Body of pancreas (tissue), 4 donors: Measurements from ENCODE around the gene CCDC78. TPM values are rescaled to one million over a fixed set of nuclear protein-coding genes. Genes with fewer than 3 reads are reported as not detected.
A peak's percentile ranks its signal among the peaks of the same experiment; 100 is the strongest.

ENCODE experiments used
- ATAC-seq: fragments of 150-250 bp; one replicate; pipeline ENCODE4 v1.9.1; 2016
- DNase-seq, 4 donors: peaks; one replicate each; pipeline ENCODE4 v3.0.0-alpha.2; 2019
- H3K27ac ChIP-seq, 4 donors: fragments of 200-600 bp; sonication (generic); 1 replicate in 3 of 4; 2 replicates in 1 of 4; pipeline versions ENCODE4 v1.5.1 to v1.6.1; 2016 to 2019; ENCODE audit warnings: mild to moderate bottlenecking in 1 of 4, mixed read lengths in 1 of 4, moderate library complexity in 1 of 4
- H3K27me3 ChIP-seq, 2 donors: fragments of 200-600 bp; sonication (generic); one replicate each; pipeline ENCODE4 v1.6.0; 2016; ENCODE audit warnings: mild to moderate bottlenecking in 1 of 2
- H3K36me3 ChIP-seq, 2 donors: fragments of 200-600 bp; sonication (generic); replicated peaks in 1 of 2; 2 replicates each; pipeline ENCODE4 v1.5.1; 2016; ENCODE audit warnings: low read depth in 2 of 2; ENCODE audit not compliant: insufficient read depth in 1 of 2
- H3K4me1 ChIP-seq: fragments of 200-600 bp; sonication (generic); one replicate; pipeline ENCODE4 v1.6.0; 2016
- H3K4me3 ChIP-seq, 2 donors: fragments of 200-600 bp; sonication (generic); 1 replicate in 1 of 2; 2 replicates in 1 of 2; pipeline ENCODE4 v1.5.1; 2016 to 2019
- H3K9me3 ChIP-seq, 3 donors: fragments of 200-600 bp; sonication (generic); 1 replicate in 2 of 3; 2 replicates in 1 of 3; pipeline ENCODE4 v1.5.1; 2016
- POLR2A ChIP-seq, 3 donors: fragments of 450-650 bp; IDR thresholded peaks; one replicate each; pipeline ENCODE4 v1.6.1; 2016; ENCODE audit warnings: antibody characterized with exemption in 3 of 3, mild to moderate bottlenecking in 2 of 3
- WGBS, 2 donors: methylation state at CpG; one replicate each; pipeline ENCODE4 v1.1.5; 2017; 5-methylcytosine and 5-hydroxymethylcytosine counted together
- intact Hi-C: fragments of 100-400 bp; cut with DNase I; formaldehyde crosslinking; loops from one replicate; pipeline ENCODE4 v1.15.1; 2023
- total RNA-seq, 2 donors: library from RNA; depleted of rRNA; stranded (reverse); fragments of >200 nt; gene quantifications; one replicate each; pipeline ENCODE4 v1.1.0, GENCODE V29; 2016
- TF ChIP-seq, protein P1 (sequence below), 7 experiments: fragments of 450-650 bp in 4 of 7; fragments of 200-600 bp in 3 of 7; sonication (generic) in 3 of 7; IDR thresholded peaks; one replicate each; pipeline ENCODE4 v1.5.1; 2016 to 2019; ENCODE audit warnings: antibody characterized with exemption in 7 of 7

CCDC78 gene
- total RNA-seq, 2 donors from 2014 or later: not detected

DNA sequence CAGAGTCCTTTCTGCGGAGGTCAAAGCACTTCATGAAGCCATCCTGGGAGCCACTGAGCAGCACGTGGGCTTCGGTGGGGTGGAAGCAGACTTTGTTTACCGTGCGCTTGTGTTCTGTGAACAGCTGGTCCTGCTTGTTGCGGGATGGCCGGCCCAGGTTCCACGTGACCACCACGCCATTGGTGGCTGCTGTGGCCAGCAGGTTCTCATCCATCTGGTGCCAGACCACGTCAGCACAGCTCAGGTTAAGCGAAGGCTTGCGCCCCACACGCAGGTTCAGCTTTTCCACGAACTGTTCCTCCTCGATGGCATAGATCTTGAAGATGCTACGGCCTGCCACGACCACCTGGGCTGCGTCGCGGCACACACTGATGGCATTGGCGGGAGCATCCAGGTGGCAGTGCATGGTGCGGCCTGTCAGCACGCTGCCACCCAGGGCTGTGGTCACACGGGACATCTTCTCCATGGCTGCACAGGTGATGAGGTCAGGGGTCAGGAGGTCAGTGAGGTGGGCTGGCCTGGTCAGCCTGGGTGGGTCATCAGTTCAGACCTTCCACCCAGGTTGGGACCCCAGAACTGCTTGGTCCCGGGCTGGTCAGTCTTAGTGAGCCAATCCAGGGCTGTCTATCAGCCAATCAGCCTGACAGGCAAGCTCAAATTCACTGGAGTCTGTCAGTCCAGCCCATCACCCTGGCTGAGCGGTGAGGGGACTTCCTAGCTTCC is 36.9 kb downstream of the CCDC78 start:
- no peaks in the 10 kb centered on the region for H3K9me3 ChIP-seq
- peaks cover 48% of the 10 kb centered on the region for H3K4me1 ChIP-seq
- no peak for DNase-seq
- H3K27me3 ChIP-seq: peaks cover 0 to 12% of the 10 kb centered on the region in 2 donors
- no peak for TF ChIP-seq POLR2A (IDR thresholded peaks at IDR 0.05)
- TF ChIP-seq, protein P1, sequence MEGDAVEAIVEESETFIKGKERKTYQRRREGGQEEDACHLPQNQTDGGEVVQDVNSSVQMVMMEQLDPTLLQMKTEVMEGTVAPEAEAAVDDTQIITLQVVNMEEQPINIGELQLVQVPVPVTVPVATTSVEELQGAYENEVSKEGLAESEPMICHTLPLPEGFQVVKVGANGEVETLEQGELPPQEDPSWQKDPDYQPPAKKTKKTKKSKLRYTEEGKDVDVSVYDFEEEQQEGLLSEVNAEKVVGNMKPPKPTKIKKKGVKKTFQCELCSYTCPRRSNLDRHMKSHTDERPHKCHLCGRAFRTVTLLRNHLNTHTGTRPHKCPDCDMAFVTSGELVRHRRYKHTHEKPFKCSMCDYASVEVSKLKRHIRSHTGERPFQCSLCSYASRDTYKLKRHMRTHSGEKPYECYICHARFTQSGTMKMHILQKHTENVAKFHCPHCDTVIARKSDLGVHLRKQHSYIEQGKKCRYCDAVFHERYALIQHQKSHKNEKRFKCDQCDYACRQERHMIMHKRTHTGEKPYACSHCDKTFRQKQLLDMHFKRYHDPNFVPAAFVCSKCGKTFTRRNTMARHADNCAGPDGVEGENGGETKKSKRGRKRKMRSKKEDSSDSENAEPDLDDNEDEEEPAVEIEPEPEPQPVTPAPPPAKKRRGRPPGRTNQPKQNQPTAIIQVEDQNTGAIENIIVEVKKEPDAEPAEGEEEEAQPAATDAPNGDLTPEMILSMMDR (IDR thresholded peaks at IDR 0.05): no peak
- intact Hi-C loops: no loop called here
- no peak for ATAC-seq
- peak overlapping the region in 1 of 2 donors; percentile 83 for H3K4me3 ChIP-seq
- 65 to 75% methylated on average over 8 to 26 of the region's 26 CpGs for WGBS, 2 donors
- H3K27ac ChIP-seq: peak overlapping the region in 3 of 4 donors; percentile 33 to 87 (median 81)
- peaks cover 0 to 4% of the 10 kb centered on the region in 2 donors for H3K36me3 ChIP-seq

DNA sequence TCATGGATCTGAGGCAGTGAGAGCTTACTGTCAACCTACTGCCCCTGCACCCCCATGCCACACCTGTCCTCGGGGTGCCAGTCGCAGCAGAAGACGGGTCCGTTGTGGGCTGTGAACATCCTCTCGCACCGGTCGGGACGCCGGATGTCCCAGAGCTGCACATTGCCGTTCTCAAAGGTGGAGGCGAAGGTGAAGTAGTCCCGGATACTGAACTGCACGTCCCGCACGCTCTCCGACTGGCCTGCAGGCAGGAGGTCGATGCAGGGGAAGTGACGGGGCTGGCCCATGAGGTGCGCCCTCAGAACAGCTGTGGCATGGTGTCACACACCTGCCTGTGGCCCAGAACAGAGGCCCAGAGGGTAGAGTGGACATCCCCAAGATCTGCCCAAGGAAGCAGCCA is 38.7 kb downstream of the CCDC78 start:
- Histone ChIP-seq H3K4me3 (no peak overlapping the region), H3K36me3 (peaks cover 3 to 4% of the 10 kb centered on the region in 2 donors), H3K4me1 (peaks cover 55% of the 10 kb centered on the region), H3K27me3 (no peaks in the 10 kb centered on the region), H3K27ac (no peak overlapping the region), H3K9me3 (no peaks in the 10 kb centered on the region)
- intact Hi-C loops: no loop called here
- ATAC-seq (no peak), DNase-seq (no peak)
- no peak for TF ChIP-seq POLR2A (IDR thresholded peaks at IDR 0.05)
- 91 to 95% methylated on average over 13 to 19 of the region's 19 CpGs for WGBS, 2 donors

DNA sequence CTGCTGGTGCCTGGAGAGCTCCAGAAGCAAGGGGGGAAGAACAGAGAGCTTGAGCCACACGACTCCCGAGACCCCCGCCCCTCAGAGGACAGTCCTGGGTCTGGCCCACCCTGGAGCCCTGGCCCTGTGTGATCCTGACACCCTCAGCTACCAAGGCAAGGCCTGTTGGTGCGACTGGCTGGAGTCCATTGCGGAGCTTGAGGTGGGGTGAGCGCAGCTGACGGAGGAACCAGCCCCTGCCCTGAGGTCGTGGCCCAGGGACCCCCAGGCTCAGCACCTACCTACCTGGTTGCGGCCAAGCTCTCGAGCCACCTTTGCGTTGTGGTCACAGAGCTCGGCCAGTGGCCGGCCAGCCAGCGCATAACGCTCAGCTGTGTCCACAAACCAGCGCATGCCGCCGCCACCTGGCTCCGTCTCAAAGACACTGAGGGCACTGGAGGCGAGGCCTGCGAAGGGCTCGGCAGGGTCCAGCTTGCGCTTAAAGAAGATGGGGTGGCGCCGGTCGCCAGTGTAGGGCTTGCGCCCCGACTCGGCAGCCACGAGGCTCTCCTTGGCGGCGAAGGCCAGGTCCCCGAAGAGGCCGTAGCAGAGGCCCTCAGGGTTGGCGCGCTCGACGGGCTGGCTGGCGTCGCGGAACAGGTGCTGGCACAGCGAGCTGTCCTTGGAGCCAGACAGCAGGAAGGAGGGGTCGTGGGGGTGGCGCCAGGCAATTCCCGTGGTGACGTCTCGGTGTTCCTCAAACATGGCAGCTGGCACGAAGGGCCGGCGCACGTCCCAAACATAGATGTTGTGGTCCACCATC is 39.6 kb downstream of the CCDC78 start:
- TF ChIP-seq POLR2A (IDR thresholded peaks at IDR 0.05): no peak
- TF ChIP-seq, protein P1 (IDR thresholded peaks at IDR 0.05): no peak
- Histone ChIP-seq H3K27me3 (no peaks in the 10 kb centered on the region), H3K4me3 (no peak overlapping the region), H3K4me1 (peaks cover 64% of the 10 kb centered on the region), H3K9me3 (no peaks in the 10 kb centered on the region), H3K36me3 (peaks cover 10 to 11% of the 10 kb centered on the region in 2 donors), H3K27ac (no peak overlapping the region)
- WGBS, 2 donors: 83 to 89% methylated on average over 13 to 45 of the region's 51 CpGs
- ATAC-seq (no peak), DNase-seq (no peak)
- intact Hi-C loops: no loop called here

DNA sequence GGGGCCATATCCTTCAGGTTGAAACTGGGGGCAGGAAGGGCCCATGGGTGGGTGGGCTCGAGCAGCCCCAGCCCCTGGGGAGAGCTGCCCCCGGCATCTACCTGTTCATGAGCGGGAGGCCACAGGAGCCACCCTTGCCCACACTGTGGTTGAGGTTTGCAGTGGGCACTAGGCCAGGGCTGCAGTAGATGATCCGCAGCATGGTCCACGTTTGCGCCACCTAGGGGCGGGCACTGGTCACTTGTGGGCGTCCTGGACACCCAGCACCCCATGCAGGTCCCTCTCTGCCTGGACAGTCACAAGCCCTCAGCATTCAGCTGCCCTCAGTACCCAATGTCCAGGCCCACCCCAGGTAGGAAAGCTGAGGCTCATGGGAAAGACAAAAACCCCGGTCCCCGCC is 40.3 kb downstream of the CCDC78 start:
- peak; percentile 65 to 77 (median 65) for DNase-seq
- peaks cover 69% of the 10 kb centered on the region for H3K4me1 ChIP-seq
- H3K27me3 ChIP-seq: no peaks in the 10 kb centered on the region
- no peak for TF ChIP-seq POLR2A (IDR thresholded peaks at IDR 0.05)
- TF ChIP-seq, protein P1 (IDR thresholded peaks at IDR 0.05): peak; percentile 19 to 44 (median 35)
- H3K27ac ChIP-seq: no peak overlapping the region
- no peaks in the 10 kb centered on the region for H3K9me3 ChIP-seq
- 24 to 55% methylated on average over 3 to 10 of the region's 10 CpGs for WGBS, 2 donors
- ATAC-seq: no peak
- intact Hi-C loops: no loop called here
- H3K4me3 ChIP-seq: no peak overlapping the region
- peaks cover 11 to 12% of the 10 kb centered on the region in 2 donors for H3K36me3 ChIP-seq

DNA sequence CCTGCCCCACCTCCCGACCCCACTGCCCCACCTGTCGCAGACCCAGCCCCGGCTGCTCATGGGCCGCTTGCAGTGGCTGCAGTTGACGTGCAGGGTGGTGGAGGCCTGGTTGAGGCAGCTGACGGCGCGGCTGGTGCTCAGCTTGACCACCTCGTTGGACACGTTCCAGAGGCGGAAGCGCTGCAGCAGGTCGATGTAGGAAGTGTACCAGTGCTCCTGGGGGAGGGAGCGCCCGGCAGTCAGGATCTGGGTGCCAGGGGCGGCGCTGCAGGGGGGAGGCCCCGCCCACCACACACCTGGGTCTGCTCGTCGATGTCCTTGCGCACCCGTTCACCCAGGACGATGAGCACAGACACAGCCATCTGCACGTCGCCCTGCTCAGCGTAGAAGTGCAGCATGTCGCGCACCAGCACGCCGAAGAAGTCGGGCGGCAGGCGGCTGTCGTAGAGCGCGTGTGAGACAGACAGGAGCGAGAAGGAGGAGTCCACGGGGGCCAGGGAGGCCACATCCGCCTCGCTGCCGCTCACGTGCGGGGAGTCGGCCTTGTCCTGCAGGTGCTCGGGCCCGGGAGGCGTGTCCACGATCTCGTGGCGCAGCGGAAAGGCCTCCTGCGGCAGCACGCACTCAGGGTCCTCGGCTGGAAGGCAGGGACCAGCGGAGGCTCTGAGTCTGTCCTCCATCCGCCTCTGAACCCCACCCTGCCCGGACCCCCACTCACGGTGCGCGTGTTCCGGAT is 41.1 kb downstream of the CCDC78 start:
- peak overlapping the region in 1 of 4 donors; percentile 49 for H3K27ac ChIP-seq
- no peaks in the 10 kb centered on the region for H3K9me3 ChIP-seq
- TF ChIP-seq POLR2A (IDR thresholded peaks at IDR 0.05): no peak
- no peaks in the 10 kb centered on the region for H3K27me3 ChIP-seq
- no peak overlapping the region for H3K4me3 ChIP-seq
- WGBS, 2 donors: 84 to 90% methylated on average over 35 to 44 of the region's 61 CpGs
- peaks cover 11 to 12% of the 10 kb centered on the region in 2 donors for H3K36me3 ChIP-seq
- intact Hi-C loops: no loop called here
- DNase-seq: peak in 2 of 4 donors; percentile 40 to 47
- H3K4me1 ChIP-seq: peaks cover 67% of the 10 kb centered on the region
- no peak for ATAC-seq
